NCI-H774 (cell line): Measurements from ENCODE around the gene IPO8.
"Not testable (repeated sequence)": the region's sequence is repeated elsewhere in the genome, so short reads cannot be mapped to it uniquely, and the experiment has no call there.

Source experiments
- DNase-seq: peaks from one replicate; lab custom pipeline; 2025; lab: John Stamatoyannopoulos, UW

Gene IPO8

DNA sequence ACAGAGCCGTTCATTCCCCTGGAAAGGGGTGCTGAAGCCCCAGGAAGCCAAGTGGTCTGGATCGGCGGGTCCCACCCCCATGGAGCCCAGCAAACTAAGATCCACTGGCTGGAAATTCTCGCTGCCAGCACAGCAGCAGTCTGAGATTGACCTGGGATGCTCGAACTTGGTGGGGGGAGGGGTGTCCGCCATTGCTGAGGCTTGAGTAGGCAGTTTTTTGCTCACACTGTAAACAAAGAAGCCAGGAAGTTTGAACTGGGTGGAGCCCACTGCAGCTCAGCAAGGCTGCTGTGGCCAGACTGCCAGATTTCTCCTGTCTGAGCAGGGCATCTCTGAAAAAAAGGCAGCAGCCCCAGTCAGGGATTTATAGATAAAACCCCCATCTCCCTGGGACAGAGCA lies 91.4 kb downstream of the IPO8 start:
- not testable (repeated sequence) for DNase-seq

DNA sequence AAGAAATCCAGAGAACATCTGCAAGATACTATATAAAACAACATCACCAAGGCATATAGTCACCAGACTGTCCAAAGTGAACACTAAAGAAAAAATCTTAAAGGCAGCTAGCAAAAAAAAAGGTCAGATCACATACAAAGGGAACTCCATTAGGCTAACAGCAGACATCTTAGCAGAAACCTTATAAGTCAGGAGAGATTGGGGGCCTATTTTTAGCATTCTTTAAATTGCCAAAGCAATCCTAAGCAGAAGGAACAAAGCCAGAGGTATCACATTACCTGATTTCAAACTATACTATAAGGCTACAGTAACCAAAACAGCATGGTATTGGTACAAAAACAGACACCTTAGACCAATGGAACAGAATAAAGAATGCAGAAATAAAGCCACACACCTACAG lies 92.5 kb downstream of the IPO8 start:
- no peak for DNase-seq

DNA sequence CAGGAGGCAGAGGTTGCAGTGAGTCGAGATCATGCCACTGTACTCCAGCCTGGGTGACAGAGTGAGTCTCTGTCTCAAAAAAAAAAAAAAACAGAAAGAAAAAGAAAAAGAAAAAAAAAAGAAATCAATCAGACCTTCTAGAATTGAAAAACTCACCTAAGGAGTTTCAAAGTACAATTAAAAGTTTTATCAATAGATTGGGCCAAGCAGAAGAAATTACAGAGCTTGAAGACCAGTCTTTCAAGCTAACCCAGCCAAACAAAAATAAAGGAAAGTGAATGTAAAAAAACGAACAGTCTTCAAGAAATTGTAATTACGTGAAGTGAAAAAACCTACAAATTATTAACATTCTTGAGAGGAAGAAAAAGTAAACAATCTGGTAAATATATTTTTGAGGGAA lies 93.0 kb downstream of the IPO8 start:
- DNase-seq = no peak

- DNase-seq = peak; percentile 53
These were observed 96.1 kb downstream of the IPO8 start for GRCh38 chr12:30599608-30600007.

DNA sequence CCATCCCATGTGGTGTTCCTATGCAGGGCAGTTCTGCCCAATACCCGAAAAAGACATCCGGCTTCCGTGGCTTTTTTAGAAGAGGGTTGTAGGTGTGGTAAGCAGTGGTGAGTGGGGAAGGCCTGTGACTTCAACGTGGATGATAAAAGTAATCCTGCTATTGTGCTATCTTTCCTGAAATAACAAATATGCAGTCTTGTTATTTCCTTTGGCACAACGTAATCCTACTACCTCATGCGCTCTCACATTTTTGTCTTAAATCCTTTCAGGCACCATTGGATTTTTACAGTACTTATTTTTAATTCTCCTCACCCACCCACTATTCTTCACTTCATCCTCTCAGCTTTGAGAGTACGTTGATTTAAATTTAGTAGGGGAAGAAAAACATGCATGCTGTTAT lies 96.8 kb downstream of the IPO8 start:
- DNase-seq = no peak

DNA sequence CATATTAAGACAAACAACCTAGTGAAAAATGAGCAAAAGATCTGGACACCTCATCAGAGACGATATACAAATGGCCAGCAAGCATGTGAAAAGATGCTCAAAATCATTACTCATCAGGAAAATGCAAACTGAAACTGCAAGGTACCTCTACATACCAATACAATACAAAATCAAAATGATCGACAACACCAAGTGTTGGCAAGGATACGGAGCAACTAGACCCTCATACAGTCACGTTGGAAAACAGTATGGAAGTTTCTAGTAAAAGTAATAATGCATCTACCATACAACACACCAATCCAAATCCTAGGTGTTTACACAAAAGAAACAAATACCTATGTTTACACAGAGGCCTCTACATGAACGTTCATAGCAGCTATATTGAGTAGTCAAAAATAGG lies 99.9 kb downstream of the IPO8 start:
- no peak for DNase-seq

GRCh38 chr12:30594509-30594908 lies 101.2 kb downstream of the IPO8 start:
- no peak for DNase-seq

DNA sequence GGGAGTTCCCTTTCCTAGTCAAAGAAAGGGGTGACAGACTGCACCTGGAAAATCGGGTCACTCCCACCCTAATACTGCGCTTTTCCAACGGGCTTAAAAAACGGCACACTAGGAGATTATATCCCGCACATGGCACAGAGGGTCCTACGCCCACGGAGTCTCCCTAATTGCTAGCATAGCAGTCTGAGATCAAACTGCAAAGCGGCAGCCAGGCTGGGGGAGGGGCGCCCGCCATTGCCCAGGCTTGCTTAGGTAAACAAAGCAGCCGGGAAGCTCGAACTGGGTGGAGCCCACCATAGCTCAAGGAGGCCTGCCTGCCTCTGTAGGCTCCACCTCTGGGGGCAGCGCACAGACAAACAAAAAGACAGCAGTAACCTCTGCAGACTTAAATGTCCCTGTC lies 107.1 kb downstream of the IPO8 start:
- not testable (repeated sequence) for DNase-seq

- DNase-seq = no peak
These were observed 107.9 kb downstream of the IPO8 start for GRCh38 chr12:30587782-30588181.

- no peak for DNase-seq
These were observed 109.8 kb downstream of the IPO8 start for GRCh38 chr12:30585877-30586276.

DNA sequence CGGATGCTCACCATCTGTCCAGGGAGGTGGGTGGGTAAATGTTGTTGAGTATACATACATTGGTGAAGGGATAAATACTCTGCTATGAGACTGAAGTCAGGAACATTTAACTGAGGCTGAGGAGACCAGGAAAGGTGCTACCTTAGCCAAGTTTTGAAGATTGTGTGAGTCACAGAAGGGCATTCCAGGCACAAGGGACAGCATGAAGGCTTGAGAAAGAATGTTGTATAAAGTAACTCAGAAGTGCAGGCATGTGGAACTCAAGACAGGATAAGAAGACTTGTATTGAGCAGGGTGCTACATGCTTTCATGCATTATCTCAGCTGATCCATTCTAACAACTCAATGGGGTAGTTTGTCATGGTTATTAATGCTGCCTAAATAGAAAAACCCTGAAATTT lies 112.7 kb downstream of the IPO8 start:
- DNase-seq = no peak

DNA sequence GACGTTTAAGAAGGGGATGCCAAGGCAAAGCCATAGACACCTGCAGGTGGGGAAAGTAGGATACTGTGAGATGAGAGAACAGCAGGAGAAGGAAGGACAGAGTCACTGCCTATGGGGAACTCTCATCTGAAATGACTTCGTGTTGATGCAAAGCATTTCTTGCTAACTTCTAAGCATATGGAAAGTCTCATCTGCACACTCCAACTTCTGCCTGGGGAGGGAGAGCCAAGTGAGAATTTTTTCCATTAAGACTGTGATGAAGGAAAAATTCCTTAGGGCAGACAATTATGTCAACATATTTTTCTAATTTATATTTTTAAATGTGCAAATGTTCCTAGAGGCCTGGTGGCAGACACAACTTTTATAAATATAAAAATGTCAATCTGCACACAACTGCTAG lies 115.3 kb downstream of the IPO8 start:
- DNase-seq = no peak
